ENCODE data around the gene DGKH.

- TF ChIP-seq CTCF (IDR thresholded peaks at IDR 0.05) (no peak), POLR2A (IDR thresholded peaks at IDR 0.05) (no peak)
These were observed 218.0 kb downstream of the DGKH start for GRCh38 chr13:42266473-42266872.
